Astrocyte (in vitro differentiated cells and primary cell): ENCODE data around the gene CRTC1.

ENCODE experiments used
- EZH2 ChIP-seq: IDR thresholded peaks from 2 replicates; pipeline ENCODE4 v1.6.1; 2012; ENCODE audit warnings: mild to moderate bottlenecking, low read length, inconsistent platforms; ENCODE audit not compliant: insufficient read depth
- TF ChIP-seq, protein P1 (sequence below): IDR thresholded peaks from 2 replicates; pipeline ENCODE4 v1.5.1; 2011; ENCODE audit warnings: low read depth, mild to moderate bottlenecking, inconsistent platforms, low read length, moderate library complexity; ENCODE audit not compliant: insufficient read depth

DNA sequence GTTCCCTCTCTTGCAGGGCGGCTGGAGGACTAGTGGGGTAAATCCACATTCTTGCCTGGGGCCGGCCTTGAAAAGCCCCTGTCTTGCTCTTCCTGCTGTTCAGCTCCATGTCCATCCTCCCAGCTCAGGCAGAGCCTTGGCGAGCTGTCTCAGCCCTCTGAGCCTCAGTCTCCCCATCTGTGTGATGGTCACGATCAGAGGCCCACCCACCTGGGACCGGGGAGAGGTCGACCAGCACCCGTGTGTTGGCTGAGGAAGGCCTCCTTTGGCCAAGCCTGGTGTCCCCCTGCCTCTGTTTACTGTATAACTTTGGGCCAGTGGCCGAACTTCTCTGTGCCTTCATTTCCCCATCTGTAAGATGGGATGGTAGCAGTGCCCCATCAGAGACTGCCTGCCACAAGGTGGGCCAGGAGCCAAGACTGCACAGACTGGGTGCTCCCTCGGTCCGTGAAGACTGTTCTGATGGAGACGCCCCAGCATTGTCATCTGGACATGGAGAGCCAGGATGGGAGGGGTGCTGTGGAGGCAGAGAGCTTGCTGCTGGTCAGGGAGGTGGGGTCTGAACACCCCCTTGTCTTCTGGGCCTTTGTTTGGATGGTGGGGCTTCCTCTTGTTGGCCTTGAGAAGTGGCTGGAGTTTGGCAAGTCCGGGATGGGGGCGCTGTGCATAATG, 28.2 kb upstream of the CRTC1 start:
- TF ChIP-seq, protein P1, sequence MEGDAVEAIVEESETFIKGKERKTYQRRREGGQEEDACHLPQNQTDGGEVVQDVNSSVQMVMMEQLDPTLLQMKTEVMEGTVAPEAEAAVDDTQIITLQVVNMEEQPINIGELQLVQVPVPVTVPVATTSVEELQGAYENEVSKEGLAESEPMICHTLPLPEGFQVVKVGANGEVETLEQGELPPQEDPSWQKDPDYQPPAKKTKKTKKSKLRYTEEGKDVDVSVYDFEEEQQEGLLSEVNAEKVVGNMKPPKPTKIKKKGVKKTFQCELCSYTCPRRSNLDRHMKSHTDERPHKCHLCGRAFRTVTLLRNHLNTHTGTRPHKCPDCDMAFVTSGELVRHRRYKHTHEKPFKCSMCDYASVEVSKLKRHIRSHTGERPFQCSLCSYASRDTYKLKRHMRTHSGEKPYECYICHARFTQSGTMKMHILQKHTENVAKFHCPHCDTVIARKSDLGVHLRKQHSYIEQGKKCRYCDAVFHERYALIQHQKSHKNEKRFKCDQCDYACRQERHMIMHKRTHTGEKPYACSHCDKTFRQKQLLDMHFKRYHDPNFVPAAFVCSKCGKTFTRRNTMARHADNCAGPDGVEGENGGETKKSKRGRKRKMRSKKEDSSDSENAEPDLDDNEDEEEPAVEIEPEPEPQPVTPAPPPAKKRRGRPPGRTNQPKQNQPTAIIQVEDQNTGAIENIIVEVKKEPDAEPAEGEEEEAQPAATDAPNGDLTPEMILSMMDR, result no peak
- TF ChIP-seq EZH2, result no peak
